DMS 273 treated with DMSO at 0.1 percent for 48 hours (cell line): ENCODE data around the gene BAX.
"Not testable (repeated sequence)": the region's sequence is repeated elsewhere in the genome, so short reads cannot be mapped to it uniquely, and the experiment has no call there.

Experiments
- DNase-seq: peaks from one replicate; lab custom pipeline; 2025; lab: John Stamatoyannopoulos, UW

Gene BAX

GRCh38 chr19:48954595-48955307 lies at the start of gene BAX:
BAX (plus strand) TSS chr19:48954875; CDS start chr19:48954929, 54 bp downstream.
- DNase-seq: peak; percentile 89

DNA sequence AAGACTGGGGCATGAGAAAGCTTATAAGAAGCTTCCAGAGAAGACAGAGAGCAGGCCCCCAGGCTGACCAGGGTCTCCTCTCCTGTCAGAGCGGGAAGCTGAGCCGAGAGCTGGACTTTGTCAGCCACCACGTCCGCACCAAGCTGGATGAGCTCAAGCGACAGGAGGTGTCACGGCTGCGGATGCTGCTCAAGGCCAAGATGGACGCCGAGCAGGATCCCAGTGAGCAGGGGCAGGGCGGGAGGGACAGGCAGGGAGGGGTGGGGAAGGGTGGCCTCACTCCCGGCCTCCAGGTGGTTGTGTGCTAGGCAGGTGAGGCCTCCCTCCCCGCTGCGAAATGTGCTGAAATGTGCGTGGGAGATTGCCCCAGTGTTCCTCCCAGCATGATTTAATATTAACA lies 49.0 kb upstream of the BAX start:
- no peak for DNase-seq

DNA sequence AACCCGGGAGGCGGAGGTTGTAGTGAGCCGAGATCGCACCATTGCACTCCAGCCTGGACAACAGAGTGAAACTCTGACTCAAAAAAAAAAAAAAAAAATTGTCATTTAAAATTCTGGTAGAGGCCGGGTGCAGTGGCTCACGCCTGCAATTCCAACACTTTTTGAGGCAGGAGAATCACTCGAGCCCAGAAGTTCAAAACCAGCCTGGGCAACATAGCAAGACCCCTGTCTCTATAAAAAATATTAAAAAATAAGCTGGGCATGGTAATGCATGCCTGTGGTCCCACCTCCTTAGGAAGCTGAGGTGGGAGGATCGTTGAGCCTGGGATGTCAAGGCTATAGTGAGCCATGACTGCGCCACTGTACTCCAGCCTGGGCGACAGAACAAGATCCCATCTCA lies 48.4 kb upstream of the BAX start:
- DNase-seq: no peak

- no peak for DNase-seq
These were observed 47.0 kb upstream of the BAX start for GRCh38 chr19:48907671-48908070.

- not testable (repeated sequence) for DNase-seq
These were observed 45.1 kb upstream of the BAX start for GRCh38 chr19:48909424-48910077.

GRCh38 chr19:48910803-48911202 lies 43.9 kb upstream of the BAX start:
- no peak for DNase-seq

DNA sequence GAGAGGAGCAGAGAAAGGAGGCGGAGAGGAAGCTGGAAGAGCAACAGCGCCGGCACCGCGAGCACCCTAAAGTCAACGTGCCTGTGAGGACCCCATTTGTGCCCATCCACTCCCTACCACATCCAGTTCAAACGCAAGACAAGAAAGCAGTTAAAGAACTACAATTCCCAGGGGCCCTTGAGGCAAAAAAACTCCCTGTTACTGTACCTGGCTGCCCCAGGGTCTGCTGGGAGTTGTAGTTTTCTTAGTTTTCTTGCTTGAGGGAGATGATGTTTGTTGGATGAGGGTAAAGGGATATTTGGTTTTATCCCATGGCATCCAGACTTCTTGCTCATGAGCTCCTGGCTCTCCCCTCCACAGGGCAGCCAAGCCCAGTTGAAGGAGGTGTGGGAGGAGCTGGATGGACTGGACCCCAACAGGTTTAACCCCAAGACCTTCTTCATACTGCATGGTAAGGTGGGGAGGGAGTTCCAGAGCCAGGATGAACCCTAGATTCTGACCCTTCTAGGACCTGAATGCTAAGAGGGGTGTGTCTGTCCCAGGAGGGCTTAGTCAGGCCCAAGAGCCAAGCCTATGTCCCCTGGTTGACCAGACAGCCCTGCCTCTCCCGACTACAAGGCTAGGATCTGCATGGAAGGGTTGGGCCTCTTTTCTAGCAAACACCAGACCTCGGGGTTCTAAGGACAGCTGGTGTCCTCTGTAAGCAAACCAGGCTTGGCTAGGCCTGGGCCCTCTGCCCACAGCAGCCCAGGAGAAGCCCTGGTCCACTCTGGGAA lies 41.4 kb upstream of the BAX start:
- DNase-seq: no peak

- no peak for DNase-seq
These were observed 40.5 kb upstream of the BAX start for GRCh38 chr19:48914181-48914580.

- DNase-seq: no peak
These were observed 38.9 kb upstream of the BAX start for GRCh38 chr19:48915757-48916156.

- no peak for DNase-seq
These were observed 36.6 kb upstream of the BAX start for GRCh38 chr19:48918071-48918470.

DNA sequence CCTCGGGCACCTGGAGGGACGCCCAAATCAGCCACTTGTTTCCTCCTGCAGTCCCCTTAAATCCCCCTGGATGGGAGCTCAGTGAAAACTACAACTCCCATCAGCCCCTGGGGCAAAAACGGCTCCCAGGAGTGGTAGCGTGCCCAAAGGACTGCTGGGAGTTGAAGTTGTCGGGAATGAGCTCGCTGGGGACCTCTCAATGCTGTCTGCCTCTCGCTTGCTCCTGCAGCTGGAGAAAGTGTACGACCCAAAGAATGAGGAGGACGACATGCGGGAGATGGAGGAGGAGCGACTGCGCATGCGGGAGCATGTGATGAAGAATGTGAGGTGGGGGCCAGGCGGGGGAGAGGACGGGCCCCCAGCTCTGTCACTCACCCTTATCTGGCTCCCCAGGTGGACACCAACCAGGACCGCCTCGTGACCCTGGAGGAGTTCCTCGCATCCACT lies 35.9 kb upstream of the BAX start:
- DNase-seq: no peak

- DNase-seq: not testable (repeated sequence)
These were observed 35.4 kb upstream of the BAX start for GRCh38 chr19:48919271-48919670.

DNA sequence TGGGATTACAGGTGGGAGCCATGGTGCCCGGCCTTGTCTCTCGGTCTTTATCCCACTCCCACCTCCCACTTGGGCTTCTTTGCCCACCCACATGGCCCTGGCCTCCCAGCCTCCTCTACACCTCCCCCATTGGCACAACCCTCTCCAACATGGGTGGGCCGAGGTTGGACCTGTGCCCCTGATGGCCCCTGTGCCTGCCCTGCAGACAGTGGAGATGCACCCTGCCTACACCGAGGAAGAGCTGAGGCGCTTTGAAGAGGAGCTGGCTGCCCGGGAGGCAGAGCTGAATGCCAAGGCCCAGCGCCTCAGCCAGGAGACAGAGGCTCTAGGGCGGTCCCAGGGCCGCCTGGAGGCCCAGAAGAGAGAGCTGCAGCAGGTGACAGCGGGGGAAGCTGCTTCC lies 33.7 kb upstream of the BAX start:
- DNase-seq: no peak

DNA sequence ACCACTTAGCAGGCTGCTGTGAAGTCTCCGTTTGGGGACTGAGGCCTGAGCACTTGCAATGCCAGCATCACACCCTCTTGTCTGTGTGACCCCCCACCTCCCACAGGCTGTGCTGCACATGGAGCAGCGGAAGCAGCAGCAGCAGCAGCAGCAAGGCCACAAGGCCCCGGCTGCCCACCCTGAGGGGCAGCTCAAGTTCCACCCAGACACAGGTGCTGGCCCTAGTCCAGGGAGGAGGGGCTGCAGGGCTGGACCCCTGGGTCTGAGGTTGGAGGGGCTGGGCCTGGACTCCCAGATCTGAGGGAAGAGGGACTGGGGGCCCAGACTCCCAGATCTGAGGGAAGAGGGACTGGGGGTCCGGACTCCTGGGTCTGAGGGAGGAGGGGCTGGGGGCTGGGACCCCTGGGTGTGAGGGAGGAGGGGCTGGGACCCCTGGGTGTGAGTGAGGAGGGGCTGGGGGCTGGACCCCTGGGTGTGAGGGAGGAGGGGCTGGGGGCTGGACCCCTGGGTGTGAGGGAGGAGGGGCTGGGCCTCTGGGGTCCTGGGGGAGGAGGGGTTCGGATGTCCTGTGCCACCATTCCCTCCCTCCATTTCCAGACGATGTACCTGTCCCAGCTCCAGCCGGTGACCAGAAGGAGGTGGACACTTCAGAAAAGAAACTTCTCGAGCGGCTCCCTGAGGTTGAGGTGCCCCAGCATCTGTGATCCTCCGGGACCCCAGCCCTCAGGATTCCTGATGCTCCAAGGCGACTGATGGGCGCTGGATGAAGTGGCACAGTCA lies 32.8 kb upstream of the BAX start:
- no peak for DNase-seq

GRCh38 chr19:48922548-48923490 lies 31.9 kb upstream of the BAX start:
- no peak for DNase-seq

GRCh38 chr19:48925240-48925843 lies 29.3 kb upstream of the BAX start:
- DNase-seq: no peak

DNA sequence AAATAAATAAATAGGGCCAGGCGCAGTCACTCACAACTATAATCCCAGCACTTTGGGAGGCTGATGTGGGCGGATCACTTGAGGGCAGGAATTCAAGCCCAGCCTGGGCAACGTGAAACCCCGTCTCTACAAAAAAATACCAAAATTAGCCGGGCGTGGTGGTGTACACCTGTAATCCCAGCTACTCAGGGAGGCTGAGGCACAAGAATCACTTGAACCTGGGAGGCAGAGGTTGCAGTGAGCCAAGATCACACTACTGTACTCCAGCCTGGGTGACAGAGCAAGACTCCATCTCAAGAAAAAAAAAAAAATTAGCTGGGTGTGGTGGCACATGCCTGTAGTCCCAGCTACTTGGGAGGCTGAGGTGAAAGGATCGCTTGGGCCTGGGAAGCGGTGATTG lies 28.8 kb upstream of the BAX start:
- not testable (repeated sequence) for DNase-seq

GRCh38 chr19:48926909-48927308 lies 27.8 kb upstream of the BAX start:
- DNase-seq: no peak

DNA sequence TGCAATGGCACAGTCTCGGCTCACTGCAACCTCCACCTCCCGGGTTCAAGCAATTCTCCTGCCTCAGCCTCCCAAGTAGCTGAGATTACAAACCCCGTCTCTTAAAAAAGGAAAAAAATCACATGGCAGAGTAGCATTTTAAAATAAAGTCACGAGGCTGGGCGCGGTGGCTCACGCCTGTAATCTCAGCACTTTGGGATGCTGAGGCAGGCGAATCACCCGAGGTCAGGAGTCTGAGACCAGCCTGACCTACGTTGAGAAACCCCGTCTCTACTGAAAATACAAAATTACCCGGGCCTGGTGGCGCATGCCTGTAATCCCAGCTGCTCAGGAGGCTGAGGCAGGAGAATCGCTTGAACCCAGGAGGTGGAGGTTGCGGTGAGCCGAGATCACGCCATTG lies 27.0 kb upstream of the BAX start:
- DNase-seq: not testable (repeated sequence)

DNA sequence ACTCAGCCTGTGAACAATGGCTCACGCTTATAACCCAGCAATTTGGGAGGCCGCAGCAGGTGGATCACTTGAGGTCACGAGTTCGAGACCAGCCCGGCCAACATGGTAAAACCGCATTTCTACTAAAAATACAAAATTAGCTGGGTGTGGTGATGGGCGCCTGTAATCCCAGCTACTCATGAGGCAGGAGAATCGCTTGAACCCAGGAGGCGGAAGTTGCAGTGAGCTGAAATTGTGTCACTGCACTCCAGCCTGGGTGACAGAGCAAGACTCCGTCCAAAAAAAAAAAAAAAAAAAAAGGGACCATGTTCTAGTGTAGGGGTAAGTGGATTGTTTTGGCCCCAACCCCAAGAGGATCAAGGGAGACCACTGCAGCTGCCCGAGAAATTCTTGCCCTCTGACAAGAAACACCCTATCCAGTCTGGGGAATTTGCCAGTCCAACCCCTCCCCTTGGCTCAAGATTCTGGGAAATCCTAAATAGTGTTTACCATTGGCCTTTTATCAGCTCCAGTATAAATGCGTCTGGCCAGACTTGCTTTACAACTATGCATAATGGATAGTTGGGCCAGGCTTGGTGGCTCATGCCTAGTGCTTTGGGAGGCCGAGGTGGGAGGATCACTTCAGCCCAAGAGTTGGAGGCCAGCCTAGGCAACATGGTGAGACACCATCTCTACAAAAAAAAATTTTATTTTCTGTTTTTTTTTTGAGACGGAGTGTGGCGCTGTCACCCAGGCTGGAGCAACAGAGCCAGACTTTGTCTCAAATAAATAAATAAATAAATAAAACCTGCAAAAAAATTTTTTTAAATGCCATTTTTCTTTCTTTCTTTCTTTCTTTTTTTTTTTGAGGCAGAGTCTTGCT lies 26.3 kb upstream of the BAX start:
- no peak for DNase-seq
